DND-41 (cell line): ENCODE results near the gene MCL1.

Source experiments
- ATAC-seq: fragments of 200-7000 bp; cut with Tn5 transposase; 3 replicates; pipeline ENCODE4 v1.9.1; 2021; ENCODE audit warnings: low read depth; ENCODE audit not compliant: insufficient read depth
- DNase-seq: peaks from one replicate; pipeline ENCODE4 v3.0.0-alpha.2; 2020
- H2AFZ ChIP-seq: 2 replicates; pipeline ENCODE4 v1.6.0; 2012; ENCODE audit warnings: low read depth, low read length
- H3K27ac ChIP-seq: 2 replicates; pipeline ENCODE4 v1.5.1; 2012; ENCODE audit warnings: low read length, inconsistent platforms
- H3K27me3 ChIP-seq: fragments of 200-600 bp; sonication (generic); 2 replicates; pipeline ENCODE4 v1.6.0; 2012; ENCODE audit warnings: low read length, mild to moderate bottlenecking, inconsistent platforms; ENCODE audit not compliant: insufficient read depth, poor library complexity
- H3K36me3 ChIP-seq: 2 replicates; pipeline ENCODE4 v1.5.1; 2012; ENCODE audit warnings: low read length, inconsistent platforms; ENCODE audit not compliant: insufficient read depth
- H3K4me1 ChIP-seq: 2 replicates; pipeline ENCODE4 v1.5.1; 2012; ENCODE audit warnings: mild to moderate bottlenecking, low read length; ENCODE audit not compliant: insufficient read depth
- H3K4me2 ChIP-seq: 2 replicates; pipeline ENCODE4 v1.6.0; 2012; ENCODE audit warnings: mild to moderate bottlenecking, moderate library complexity, low read length, inconsistent platforms; ENCODE audit not compliant: insufficient read depth
- H3K4me3 ChIP-seq, 2 experiments: fragments of 200-600 bp in 1 of 2; shearing (Covaris generic) in 1 of 2; 2 replicates each; pipeline ENCODE4 v1.5.1; 2012 to 2016; ENCODE audit warnings: inconsistent platforms in 2 of 2, low read length in 2 of 2, mild to moderate bottlenecking in 2 of 2, low read depth in 1 of 2, moderate library complexity in 1 of 2
- H3K79me2 ChIP-seq: 2 replicates; pipeline ENCODE4 v1.6.0; 2012; ENCODE audit warnings: low read length, inconsistent platforms; ENCODE audit not compliant: insufficient read depth
- H3K9ac ChIP-seq: 2 replicates; pipeline ENCODE4 v1.6.0; 2012; ENCODE audit warnings: low read depth, mild to moderate bottlenecking, inconsistent platforms, low read length, moderate library complexity
- H3K9me3 ChIP-seq: 2 replicates; pipeline ENCODE4 v1.5.1; 2012; ENCODE audit warnings: low read length, moderate library complexity, mild to moderate bottlenecking, inconsistent platforms; ENCODE audit not compliant: insufficient read depth, severe bottlenecking
- H4K20me1 ChIP-seq: 2 replicates; pipeline ENCODE4 v1.6.0; 2012; ENCODE audit warnings: low read length; ENCODE audit not compliant: insufficient read depth
- EZH2 ChIP-seq: IDR thresholded peaks from 3 replicates; pipeline ENCODE4 v1.6.1; 2012; ENCODE audit warnings: borderline replicate concordance, low read depth, mild to moderate bottlenecking, moderate library complexity, low read length, inconsistent platforms; ENCODE audit not compliant: severe bottlenecking
- TF ChIP-seq, protein P1 (sequence below): IDR thresholded peaks from 2 replicates; pipeline ENCODE4 v1.5.1; 2012; ENCODE audit warnings: borderline replicate concordance, low read length, moderate library complexity, mild to moderate bottlenecking; ENCODE audit not compliant: poor library complexity, severe bottlenecking; ENCODE audit errors: extremely low read depth

Gene MCL1

DNA sequence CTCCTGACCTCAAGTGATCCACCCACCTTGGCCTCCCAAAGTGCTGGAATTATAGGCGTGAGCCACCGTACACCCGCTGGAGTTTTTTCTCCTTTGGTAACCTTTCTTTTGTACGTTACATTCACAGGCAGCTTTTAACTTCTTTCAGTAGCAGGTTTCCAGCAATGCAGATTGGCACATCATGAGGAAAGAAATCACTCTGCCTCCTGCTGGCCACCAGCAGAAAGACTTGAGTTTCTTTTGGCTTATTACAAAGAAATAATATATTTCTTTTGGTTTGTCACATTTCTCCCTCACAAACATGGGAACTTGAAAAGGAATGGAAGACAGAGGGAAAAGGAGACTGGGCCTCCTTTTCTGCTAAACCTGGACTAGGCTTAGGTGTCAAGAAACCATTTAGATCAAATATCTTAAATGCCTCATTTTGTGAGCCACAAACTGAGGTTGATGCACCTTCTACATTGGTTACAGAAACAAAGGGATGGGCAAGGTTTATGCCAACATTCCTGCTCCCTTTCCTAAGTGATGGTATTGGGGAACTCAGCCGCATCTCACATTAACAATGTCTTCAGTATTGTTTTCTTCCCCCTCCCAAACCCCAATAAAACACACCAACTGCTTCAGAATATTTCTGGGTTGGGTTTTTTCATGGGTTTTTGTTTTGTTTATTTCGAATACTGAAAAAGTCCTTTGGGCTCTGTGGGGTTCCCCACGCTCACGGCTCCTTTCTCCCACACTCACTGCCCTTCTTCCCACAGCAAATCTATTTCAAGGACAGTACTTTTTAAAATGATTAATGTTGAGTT lies 42.3 kb upstream of the MCL1 start:
- DNase-seq (peak; percentile 55), ATAC-seq (peak; percentile 63; the same call in 2 of the 3 replicates)
- Histone ChIP-seq H3K79me2 (peaks cover 14% of the 10 kb centered on the region), H3K4me3 (no peak overlapping the region), H3K4me1 (no peaks in the 10 kb centered on the region), H2AFZ (no peak overlapping the region), H3K9me3 (no peaks in the 10 kb centered on the region), H3K36me3 (peaks cover 97% of the 10 kb centered on the region), H3K4me2 (no peak overlapping the region), H3K27me3 (no peaks in the 10 kb centered on the region), H4K20me1 (peaks cover 3% of the 10 kb centered on the region; the same call in 1 of the 2 replicates), H3K27ac (no peak overlapping the region), H3K9ac (no peak overlapping the region)
- TF ChIP-seq, protein P1, sequence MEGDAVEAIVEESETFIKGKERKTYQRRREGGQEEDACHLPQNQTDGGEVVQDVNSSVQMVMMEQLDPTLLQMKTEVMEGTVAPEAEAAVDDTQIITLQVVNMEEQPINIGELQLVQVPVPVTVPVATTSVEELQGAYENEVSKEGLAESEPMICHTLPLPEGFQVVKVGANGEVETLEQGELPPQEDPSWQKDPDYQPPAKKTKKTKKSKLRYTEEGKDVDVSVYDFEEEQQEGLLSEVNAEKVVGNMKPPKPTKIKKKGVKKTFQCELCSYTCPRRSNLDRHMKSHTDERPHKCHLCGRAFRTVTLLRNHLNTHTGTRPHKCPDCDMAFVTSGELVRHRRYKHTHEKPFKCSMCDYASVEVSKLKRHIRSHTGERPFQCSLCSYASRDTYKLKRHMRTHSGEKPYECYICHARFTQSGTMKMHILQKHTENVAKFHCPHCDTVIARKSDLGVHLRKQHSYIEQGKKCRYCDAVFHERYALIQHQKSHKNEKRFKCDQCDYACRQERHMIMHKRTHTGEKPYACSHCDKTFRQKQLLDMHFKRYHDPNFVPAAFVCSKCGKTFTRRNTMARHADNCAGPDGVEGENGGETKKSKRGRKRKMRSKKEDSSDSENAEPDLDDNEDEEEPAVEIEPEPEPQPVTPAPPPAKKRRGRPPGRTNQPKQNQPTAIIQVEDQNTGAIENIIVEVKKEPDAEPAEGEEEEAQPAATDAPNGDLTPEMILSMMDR, result peak; percentile 73
- no peak for TF ChIP-seq EZH2

- H2AFZ ChIP-seq, result no peak overlapping the region
- no peak for TF ChIP-seq EZH2
- TF ChIP-seq, protein P1, result no peak
- peaks cover 3% of the 10 kb centered on the region; the same call in 1 of the 2 replicates for H4K20me1 ChIP-seq
- no peak overlapping the region for H3K4me2 ChIP-seq
- no peak overlapping the region for H3K27ac ChIP-seq
- ATAC-seq (no peak), DNase-seq (no peak)
- H3K36me3 ChIP-seq, result peaks cover 95% of the 10 kb centered on the region
- no peak overlapping the region for H3K4me3 ChIP-seq
- H3K9ac ChIP-seq, result no peak overlapping the region
- no peaks in the 10 kb centered on the region for H3K27me3 ChIP-seq
- H3K79me2 ChIP-seq, result peaks cover 7% of the 10 kb centered on the region
- no peaks in the 10 kb centered on the region for H3K4me1 ChIP-seq
- H3K9me3 ChIP-seq, result no peaks in the 10 kb centered on the region
Measured at GRCh38 chr1:150620919-150621318, 41.5 kb upstream of the MCL1 start.

- H3K4me3 ChIP-seq, result no peak overlapping the region
- H3K79me2 ChIP-seq, result peaks cover 4% of the 10 kb centered on the region; the same call in 1 of the 2 replicates
- peaks cover 92% of the 10 kb centered on the region for H3K36me3 ChIP-seq
- no peaks in the 10 kb centered on the region for H3K4me1 ChIP-seq
- no peak overlapping the region for H3K27ac ChIP-seq
- no peak for DNase-seq
- 0 out of 3 replicates have a peak, but pooled peaks have one; percentile 32 for ATAC-seq
- no peaks in the 10 kb centered on the region for H3K27me3 ChIP-seq
- H3K4me2 ChIP-seq, result no peak overlapping the region
- H2AFZ ChIP-seq, result no peak overlapping the region
- H3K9ac ChIP-seq, result no peak overlapping the region
- no peak for TF ChIP-seq EZH2
- TF ChIP-seq, protein P1, result no peak
- H3K9me3 ChIP-seq, result no peaks in the 10 kb centered on the region
- peaks cover 5% of the 10 kb centered on the region; the same call in 1 of the 2 replicates for H4K20me1 ChIP-seq
Measured at GRCh38 chr1:150619576-150620509, 40.4 kb upstream of the MCL1 start.
